Right lobe of liver (tissue), 6 donors: ENCODE data around the gene HPGD. TPM values are rescaled to one million over a fixed set of nuclear protein-coding genes. Genes with fewer than 3 reads are reported as not detected.

Experiments used
- ATAC-seq, 4 donors: fragments of 200-7000 bp; cut with Tn5 transposase; one replicate each; pipeline ENCODE4 v1.9.1; 2020; ENCODE audit warnings: mild to moderate bottlenecking in 4 of 4, moderate library complexity in 4 of 4
- DNase-seq, 3 donors: peaks; one replicate each; pipeline ENCODE4 v3.0.0-alpha.2; 2020
- H3K27ac ChIP-seq, 3 donors: fragments of 200-600 bp; one replicate each; pipeline ENCODE4 v1.8.0; 2022
- H3K27me3 ChIP-seq, 2 donors: fragments of 200-600 bp; one replicate each; pipeline ENCODE4 v1.8.0; 2022
- H3K36me3 ChIP-seq, 4 donors: fragments of 200-600 bp; sonication (generic) in 1 of 4; one replicate each; pipeline versions ENCODE4 v1.5.1 to v1.8.0; 2017 to 2022; ENCODE audit warnings: control low read depth in 1 of 4
- H3K4me1 ChIP-seq, 4 donors: fragments of 200-600 bp; sonication (generic) in 1 of 4; one replicate each; pipeline versions ENCODE4 v1.5.1 to v1.8.0; 2017 to 2022; ENCODE audit warnings: control low read depth in 1 of 4
- H3K4me3 ChIP-seq, 3 donors: fragments of 200-600 bp; one replicate each; pipeline ENCODE4 v1.8.0; 2022
- H3K9me3 ChIP-seq, 4 donors: fragments of 200-600 bp; sonication (generic) in 1 of 4; one replicate each; pipeline versions ENCODE4 v1.5.1 to v1.8.0; 2017 to 2022; ENCODE audit warnings: control low read depth in 1 of 4
- POLR2A ChIP-seq: fragments of 450-650 bp; IDR thresholded peaks from one replicate; pipeline ENCODE4 v1.6.1; 2017; ENCODE audit warnings: antibody characterized with exemption, mild to moderate bottlenecking
- WGBS: methylation state at CpG from one replicate; pipeline ENCODE4 v1.1.6; 2018; ENCODE audit warnings: low coverage, low lambda C conversion rate; ENCODE audit not compliant: insufficient coverage; ENCODE audit errors: missing lambda C conversion rate; 5-methylcytosine and 5-hydroxymethylcytosine counted together
- intact Hi-C, 2 donors: fragments of 100-400 bp; cut with DNase I; formaldehyde crosslinking; loops; one replicate each; pipeline versions ENCODE4 v1.11.2 to v1.14.1; 2022
- total RNA-seq, 6 experiments: library from RNA; depleted of rRNA in 2 of 6; stranded (reverse); fragments of >200 nt in 2 of 6; fragmentation: NEBNext Ultra II Directional in 3 of 6; extraction: Animal tissue kit (Norgen Biotek cat#: 25700) in 3 of 6; gene quantifications; one replicate each; pipeline versions ENCODE4 v1.1.0 to v1.2.4, GENCODE V29; 2016 to 2023
- TF ChIP-seq, protein P1 (sequence below), 4 donors: fragments of 200-600 bp in 3 of 4; fragments of 450-650 bp in 1 of 4; IDR thresholded peaks; one replicate each; pipeline versions ENCODE4 v1.5.1 to v1.8.0; 2016 to 2022; ENCODE audit warnings: antibody characterized with exemption in 4 of 4, mild to moderate bottlenecking in 2 of 4
- donor health status: DM: no; HTN: yes; CAD: no.
- donor health status: DM: no; HTN: no; CAD: no.
- donor health status: DM: no; HTN: no; CAD: no.
- donor health status: DM: no; HTN: yes; CAD: no.
- donor health status: DM: no; HTN: yes; CAD: no.

Gene HPGD
- total RNA-seq, 6 experiments from 2014 or later: 71.7 to 124 (median 91.0) TPM

GRCh38 chr4:174475528-174475927 lies 46.8 kb downstream of the HPGD start:
- TF ChIP-seq, protein P1, sequence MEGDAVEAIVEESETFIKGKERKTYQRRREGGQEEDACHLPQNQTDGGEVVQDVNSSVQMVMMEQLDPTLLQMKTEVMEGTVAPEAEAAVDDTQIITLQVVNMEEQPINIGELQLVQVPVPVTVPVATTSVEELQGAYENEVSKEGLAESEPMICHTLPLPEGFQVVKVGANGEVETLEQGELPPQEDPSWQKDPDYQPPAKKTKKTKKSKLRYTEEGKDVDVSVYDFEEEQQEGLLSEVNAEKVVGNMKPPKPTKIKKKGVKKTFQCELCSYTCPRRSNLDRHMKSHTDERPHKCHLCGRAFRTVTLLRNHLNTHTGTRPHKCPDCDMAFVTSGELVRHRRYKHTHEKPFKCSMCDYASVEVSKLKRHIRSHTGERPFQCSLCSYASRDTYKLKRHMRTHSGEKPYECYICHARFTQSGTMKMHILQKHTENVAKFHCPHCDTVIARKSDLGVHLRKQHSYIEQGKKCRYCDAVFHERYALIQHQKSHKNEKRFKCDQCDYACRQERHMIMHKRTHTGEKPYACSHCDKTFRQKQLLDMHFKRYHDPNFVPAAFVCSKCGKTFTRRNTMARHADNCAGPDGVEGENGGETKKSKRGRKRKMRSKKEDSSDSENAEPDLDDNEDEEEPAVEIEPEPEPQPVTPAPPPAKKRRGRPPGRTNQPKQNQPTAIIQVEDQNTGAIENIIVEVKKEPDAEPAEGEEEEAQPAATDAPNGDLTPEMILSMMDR (IDR thresholded peaks at IDR 0.05): no peak
- H3K9me3 ChIP-seq: no peaks in the 10 kb centered on the region
- no peaks in the 10 kb centered on the region for H3K36me3 ChIP-seq
- no peak overlapping the region for H3K27ac ChIP-seq
- ATAC-seq (no peak), DNase-seq (no peak)
- no peaks in the 10 kb centered on the region for H3K27me3 ChIP-seq
- WGBS: 38% methylated on average over 1 of the region's 3 CpGs
- H3K4me3 ChIP-seq: no peak overlapping the region
- intact Hi-C loops: no loop called here
- no peaks in the 10 kb centered on the region for H3K4me1 ChIP-seq

- Histone ChIP-seq H3K27me3 (no peaks in the 10 kb centered on the region), H3K27ac (no peak overlapping the region), H3K4me3 (no peak overlapping the region), H3K36me3 (no peaks in the 10 kb centered on the region), H3K4me1 (no peaks in the 10 kb centered on the region), H3K9me3 (no peaks in the 10 kb centered on the region)
- TF ChIP-seq POLR2A: no peak
- TF ChIP-seq, protein P1 (IDR thresholded peaks at IDR 0.05): no peak
- intact Hi-C loops: no loop called here
- no peak for DNase-seq
- no peak for ATAC-seq
- 80% methylated on average over 1 of the region's 8 CpGs for WGBS
Observed at GRCh38 chr4:174474457-174475075, 47.7 kb downstream of the HPGD start.

GRCh38 chr4:174467107-174467506 lies 55.2 kb downstream of the HPGD start:
- TF ChIP-seq POLR2A: no peak
- TF ChIP-seq, protein P1 (IDR thresholded peaks at IDR 0.05): no peak
- no peak for DNase-seq
- no peaks in the 10 kb centered on the region for H3K9me3 ChIP-seq
- H3K27ac ChIP-seq: no peak overlapping the region
- intact Hi-C loops: no loop called here
- H3K36me3 ChIP-seq: no peaks in the 10 kb centered on the region
- H3K27me3 ChIP-seq: no peaks in the 10 kb centered on the region
- ATAC-seq: no peak
- no peak overlapping the region for H3K4me3 ChIP-seq
- 85% methylated on average over 3 of the region's 3 CpGs for WGBS
- no peaks in the 10 kb centered on the region for H3K4me1 ChIP-seq

DNA sequence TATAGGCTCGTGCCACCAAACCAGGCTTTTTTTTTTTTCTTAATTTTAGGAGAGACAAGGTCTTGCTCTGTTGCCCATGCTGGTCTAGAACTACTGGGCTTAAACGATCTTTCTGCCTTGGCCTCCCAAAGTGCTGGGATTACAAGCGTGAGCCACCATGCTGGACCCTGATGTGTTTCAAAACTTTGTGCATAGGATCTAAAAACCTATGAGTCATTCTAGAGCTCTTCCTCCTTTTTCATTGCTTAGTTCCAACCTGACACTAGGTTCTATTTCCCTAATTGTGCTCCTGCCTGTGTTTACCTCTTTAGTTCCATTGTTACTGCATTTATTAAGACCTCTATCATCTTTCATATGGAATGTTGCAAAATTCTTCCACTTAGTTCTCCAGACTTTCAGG lies 57.3 kb downstream of the HPGD start:
- TF ChIP-seq, protein P1 (IDR thresholded peaks at IDR 0.05): no peak
- no peak for TF ChIP-seq POLR2A
- H3K4me3 ChIP-seq: no peak overlapping the region
- ATAC-seq: no peak
- H3K36me3 ChIP-seq: no peaks in the 10 kb centered on the region
- WGBS: 81% methylated on average over 3 of the region's 3 CpGs
- H3K27ac ChIP-seq: no peak overlapping the region
- no peaks in the 10 kb centered on the region for H3K9me3 ChIP-seq
- H3K4me1 ChIP-seq: no peaks in the 10 kb centered on the region
- no peak for DNase-seq
- intact Hi-C loops: no loop called here
- H3K27me3 ChIP-seq: no peaks in the 10 kb centered on the region
